Stromal cell of bone marrow (primary cell): ENCODE measurements around the gene NRDE2.

ENCODE experiments used
- DNase-seq: peaks from one replicate; pipeline ENCODE4 v3.0.0-alpha.2; 2012; ENCODE audit warnings: low read depth

Gene NRDE2

DNA sequence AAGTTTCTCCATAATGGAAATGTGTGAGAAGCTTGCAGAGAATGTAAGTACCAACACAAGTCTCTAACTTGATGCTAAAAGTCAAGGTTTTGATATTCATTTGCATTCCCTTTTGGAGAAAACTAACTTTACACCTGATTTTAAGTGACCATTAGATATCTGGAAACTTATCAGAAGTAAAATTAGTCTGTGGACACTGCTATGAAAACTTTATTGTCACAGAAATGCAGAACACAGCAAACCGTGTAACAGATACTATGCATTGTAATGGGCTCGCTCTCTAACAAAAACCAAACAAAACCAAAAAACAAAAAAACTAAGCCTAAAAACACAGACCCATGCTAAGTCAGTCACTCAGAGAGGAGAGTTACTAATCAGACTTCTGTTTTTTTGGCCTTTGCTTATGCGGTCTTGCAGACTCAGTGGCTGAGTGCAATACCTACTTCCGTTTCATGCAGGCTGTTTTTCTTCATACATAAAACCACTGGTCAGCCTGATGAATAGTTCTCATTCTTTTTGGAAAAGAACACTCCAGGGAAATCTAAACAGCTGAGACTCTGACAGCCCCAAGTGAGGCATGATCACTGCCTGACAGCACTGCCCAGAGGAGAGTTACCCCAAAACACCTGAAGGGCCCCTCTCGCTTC lies 35.7 kb downstream of the NRDE2 start:
- DNase-seq = peak; percentile 45

DNA sequence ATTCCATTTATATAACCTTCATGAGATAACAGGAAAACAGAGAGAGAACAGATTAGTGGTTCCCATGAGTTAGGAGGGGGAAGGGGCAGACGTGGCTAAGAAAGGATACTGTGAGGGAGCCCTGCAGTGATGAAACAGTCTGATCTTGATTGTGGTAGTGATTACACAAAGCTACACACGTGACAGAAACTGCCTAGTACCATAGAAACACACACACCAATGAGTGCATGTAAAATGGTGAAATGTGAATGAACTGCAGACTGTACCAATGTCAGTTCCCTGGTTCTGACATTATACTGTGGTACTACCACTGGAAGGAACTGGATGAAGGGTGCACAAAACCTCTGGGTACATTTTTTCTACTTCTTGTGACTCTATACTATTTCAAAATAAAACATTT lies 36.9 kb downstream of the NRDE2 start:
- DNase-seq = no peak

- DNase-seq = no peak
These were observed 37.7 kb downstream of the NRDE2 start for GRCh38 chr14:90293766-90294730.

DNA sequence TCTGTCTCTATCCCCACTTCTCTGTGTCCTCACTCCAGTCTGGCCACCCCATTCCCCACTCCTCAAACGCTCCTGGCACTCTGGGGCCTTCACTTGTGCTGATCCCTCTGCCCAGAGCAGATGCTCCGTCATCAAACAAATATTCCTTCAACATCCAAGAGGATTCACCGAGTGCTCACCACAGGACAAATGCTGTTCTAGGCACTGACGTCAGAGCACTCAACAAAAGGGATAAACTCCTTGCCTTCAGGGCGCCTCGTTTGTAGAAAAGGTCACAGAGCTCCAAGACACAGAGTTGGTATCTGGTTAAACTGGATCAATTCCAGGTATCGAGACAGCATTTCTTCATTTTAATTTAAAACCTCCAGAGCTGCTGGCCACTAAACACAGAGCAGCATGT lies 40.0 kb downstream of the NRDE2 start:
- DNase-seq = no peak

GRCh38 chr14:90290337-90291011 lies 41.3 kb downstream of the NRDE2 start:
- no peak for DNase-seq

DNA sequence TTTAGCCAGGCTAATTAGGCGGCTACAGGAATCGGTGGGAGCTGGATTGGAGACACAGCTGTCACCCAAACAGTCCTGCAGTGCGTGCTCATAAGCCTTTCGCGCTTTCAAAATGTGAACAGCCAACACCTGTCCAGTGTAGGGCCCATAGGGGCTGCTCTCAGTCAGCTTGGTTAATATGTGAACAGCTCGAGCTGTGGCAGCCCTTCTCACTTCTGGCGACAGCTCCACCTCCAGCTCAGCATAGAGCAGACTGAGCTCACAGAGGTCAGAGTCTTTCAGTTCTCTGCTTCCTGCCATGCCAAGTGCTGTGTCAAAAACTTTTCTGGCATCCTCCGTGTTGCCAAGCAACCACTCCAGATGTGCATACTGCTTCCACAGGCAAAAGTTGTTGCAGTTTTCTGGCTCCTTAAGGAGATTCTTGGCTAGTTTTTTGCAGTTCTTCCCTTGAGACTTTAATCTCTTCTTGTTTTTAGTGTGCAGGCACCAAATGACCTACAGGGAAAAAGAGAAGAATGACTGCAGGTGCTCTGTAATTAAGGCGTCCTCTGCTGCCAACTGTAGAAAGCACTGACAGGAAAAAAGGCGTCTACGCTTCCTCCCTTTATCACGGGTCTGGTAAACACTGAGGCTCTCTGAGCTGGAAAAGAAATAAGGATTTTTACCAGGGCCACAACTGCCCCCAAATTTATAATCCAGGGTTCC lies 42.9 kb downstream of the NRDE2 start:
- no peak for DNase-seq

DNA sequence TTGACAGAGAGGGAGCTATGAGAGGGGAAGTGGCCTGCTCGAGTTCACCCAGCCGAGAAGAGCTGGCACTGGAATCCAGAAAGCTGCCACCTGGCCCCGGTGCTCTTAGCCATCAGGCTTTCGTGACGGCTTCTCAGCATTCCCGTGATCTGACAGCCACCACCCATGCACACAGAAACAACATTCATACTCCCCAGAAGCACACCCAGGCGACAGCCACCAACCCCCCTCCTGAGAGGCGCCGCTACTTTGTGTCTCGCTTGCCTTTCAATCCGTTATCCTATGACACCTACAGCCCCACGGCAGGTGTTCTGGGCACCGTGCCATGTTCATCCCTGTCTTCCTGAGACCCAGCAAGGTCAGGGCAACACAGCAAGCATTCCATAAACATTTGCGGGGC lies 44.0 kb downstream of the NRDE2 start:
- no peak for DNase-seq

- no peak for DNase-seq
These were observed 50.0 kb downstream of the NRDE2 start for GRCh38 chr14:90281756-90282155.

DNA sequence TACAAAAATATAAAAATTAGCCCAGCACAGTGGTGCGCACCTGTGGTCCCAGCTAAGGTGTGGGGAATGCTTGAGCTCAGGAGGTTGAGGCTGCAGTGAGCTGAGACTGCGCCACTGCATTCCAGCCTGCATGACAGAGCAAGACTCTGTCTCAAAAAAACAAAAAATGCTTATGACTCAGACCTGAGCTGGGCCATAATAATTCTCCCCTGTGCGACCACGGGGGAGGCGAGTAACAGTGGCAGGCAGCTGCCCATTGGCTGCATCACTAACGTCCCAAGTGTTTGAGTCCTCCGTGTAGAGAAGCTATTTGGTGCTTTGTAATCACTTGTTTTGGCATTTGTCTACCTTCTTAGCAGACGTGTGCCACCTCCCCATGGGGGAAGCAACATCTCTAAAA lies 50.5 kb downstream of the NRDE2 start:
- peak; percentile 61 for DNase-seq

GRCh38 chr14:90280096-90280495 lies 51.6 kb downstream of the NRDE2 start:
- DNase-seq = no peak

DNA sequence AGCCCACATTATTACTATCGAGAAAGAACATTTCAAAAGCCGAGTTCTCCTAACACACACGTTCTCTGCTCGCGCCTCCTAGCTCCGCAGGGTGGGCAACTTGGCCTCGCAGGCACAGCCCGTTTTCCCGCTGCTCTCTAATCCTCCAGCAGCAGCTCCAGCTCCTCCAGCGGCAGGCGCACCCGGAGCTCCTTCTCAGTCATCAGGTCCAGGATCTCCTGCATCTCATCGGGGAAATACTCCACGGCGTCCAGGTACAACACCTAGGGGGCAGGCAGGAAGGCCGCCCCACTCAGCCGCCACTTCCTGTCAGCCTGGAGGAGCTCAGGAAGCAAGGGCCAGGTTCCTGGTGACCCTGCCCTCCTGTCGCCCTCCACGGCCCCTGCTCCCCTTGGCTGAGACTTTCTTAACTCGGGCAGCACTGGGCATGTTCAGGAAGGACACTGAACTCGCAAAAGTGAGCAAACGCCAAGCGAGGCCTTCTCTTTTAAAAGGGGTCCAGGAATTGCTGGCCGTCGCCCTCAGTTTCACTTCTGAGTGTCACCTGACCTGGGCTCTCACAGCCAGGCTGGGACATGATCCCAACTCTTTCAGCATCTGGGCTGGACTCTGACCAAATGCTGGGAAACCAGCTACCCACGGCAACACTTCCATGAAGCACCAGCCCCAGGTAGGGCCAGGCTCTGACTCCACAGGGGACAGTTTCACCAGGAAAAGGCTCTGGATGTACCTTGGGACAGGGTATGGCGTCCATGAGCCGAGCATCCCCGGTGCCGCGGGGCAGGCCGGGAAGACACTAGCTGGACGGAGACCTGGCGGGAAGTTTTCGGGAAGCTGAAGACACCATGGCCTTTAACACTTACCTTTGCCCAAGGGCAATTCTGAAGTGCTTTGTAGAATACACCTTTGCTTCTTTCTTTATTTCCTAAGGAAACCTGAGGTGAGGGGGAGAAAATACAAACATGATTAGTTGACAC lies 53.3 kb downstream of the NRDE2 start:
- no peak for DNase-seq

- DNase-seq = no peak
These were observed 54.1 kb downstream of the NRDE2 start for GRCh38 chr14:90277581-90278198.

GRCh38 chr14:90276646-90277367 lies 54.9 kb downstream of the NRDE2 start:
- no peak for DNase-seq

GRCh38 chr14:90275820-90276219 lies 55.9 kb downstream of the NRDE2 start:
- DNase-seq = peak; percentile 54

DNA sequence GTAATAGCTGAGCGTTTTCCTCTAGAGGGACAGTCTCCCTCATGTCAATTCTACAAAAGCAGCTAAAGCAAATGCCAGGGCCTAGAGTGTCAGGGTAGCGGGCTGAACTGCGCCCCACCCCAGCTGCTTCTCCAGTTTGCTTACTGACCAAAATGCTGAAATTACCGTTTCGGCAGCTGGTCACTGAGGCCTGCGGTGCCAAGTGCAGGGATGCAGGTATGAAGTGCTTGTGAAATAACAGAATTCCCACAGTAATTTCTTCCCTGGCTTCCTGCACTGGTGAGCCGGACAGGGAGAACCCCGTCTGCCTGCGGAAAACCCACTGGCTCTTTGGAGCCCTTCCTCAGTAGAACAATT lies 56.3 kb downstream of the NRDE2 start:
- DNase-seq = no peak

GRCh38 chr14:90274808-90275457 lies 56.8 kb downstream of the NRDE2 start:
- peak; percentile 63 for DNase-seq

DNA sequence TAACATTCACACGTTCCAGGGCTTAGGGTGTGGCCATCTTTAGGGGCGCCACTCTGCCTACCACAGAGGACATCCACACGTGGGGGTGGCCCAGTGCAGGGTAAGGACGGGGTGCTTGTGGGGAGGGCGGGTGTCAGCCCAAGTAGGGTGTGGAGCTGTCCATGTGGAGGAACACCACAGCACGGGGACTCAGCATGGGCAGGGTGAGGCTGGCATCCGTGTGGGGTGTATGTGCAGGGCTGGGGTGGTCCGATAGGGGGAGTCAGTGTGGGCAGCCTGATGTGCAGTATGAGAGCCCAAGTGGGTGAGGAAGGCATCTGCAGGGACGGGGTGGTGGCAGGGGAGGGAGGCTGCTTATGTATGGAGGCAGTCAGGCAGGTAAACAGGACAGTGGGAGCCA lies 57.7 kb downstream of the NRDE2 start:
- no peak for DNase-seq

DNA sequence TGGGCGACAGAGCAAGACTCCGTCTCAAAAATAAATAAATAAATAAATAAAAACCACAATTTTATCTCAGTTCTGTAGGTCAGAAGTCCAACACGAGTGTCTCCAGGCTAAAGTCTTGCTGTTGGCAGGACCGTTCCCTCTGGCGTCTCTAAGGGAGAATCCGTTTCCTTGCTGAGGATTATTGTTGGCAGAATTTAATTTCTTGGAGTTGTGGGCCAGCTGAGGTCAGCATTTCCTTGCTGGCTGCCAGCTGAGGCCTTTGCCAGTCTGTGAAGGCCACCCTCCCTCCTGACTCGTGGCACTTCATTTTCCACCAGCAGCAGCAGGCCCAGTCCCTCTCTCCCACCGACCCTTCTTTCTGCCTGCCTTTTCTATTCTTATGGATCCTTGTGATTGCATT lies 58.2 kb downstream of the NRDE2 start:
- DNase-seq = no peak

DNA sequence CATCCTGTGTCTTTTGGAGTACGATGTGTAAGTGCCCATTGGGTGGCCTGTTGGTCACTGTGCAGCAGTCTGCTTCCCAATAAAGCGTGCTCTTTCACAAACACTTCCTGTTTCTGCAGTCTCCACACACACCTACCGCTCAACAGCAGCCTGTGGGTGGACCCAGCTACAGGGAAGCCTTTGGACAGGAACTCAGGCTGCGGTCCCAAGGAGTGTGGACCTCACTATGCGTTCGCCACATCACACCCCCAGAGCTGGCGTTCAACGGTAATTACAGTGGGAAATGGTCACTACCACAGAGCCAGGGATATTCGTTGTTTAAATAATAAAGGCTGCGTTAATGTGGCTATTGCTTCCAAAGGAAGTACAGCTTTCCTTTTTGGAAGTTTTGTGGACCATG lies 59.2 kb downstream of the NRDE2 start:
- no peak for DNase-seq
